Measurements from ENCODE around the gene TTC28.

The TTC28 gene

DNA sequence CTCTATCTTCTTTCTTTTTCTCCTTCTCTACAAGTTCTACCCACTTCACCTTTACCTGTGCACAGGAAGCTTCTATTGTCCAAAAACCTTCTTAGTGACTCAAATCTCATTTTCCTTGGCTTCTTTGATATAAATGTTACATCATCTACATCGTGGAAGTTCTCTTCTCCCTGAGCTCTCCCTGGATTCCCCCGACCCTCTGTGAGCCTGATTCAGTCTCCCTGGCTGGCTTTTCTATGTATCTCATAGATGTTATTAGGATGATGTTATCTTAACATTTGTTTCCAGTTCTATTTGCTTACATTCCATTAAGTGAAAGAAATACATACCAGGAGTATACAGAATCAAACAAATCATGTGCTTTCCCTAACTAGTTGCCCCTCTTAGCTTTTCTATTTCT, 524.8 kb downstream of the TTC28 start:
- no peaks in the 10 kb centered on the region for H3K27me3 ChIP-seq
- H3K27ac ChIP-seq = no peak overlapping the region
- H3K36me3 ChIP-seq = no peaks in the 10 kb centered on the region
- TF ChIP-seq, protein P1, sequence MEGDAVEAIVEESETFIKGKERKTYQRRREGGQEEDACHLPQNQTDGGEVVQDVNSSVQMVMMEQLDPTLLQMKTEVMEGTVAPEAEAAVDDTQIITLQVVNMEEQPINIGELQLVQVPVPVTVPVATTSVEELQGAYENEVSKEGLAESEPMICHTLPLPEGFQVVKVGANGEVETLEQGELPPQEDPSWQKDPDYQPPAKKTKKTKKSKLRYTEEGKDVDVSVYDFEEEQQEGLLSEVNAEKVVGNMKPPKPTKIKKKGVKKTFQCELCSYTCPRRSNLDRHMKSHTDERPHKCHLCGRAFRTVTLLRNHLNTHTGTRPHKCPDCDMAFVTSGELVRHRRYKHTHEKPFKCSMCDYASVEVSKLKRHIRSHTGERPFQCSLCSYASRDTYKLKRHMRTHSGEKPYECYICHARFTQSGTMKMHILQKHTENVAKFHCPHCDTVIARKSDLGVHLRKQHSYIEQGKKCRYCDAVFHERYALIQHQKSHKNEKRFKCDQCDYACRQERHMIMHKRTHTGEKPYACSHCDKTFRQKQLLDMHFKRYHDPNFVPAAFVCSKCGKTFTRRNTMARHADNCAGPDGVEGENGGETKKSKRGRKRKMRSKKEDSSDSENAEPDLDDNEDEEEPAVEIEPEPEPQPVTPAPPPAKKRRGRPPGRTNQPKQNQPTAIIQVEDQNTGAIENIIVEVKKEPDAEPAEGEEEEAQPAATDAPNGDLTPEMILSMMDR (IDR thresholded peaks at IDR 0.05) = no peak
- H3K4me1 ChIP-seq (ENCODE audit: control insufficient read depth in 1 of 2, insufficient read depth in 1 of 2, low read depth in 1 of 2, low read length in 1 of 2) = no peaks in the 10 kb centered on the region
- H3K4me3 ChIP-seq (ENCODE audit: low read depth in 1 of 2, low read length in 1 of 2) = no peak overlapping the region
- no peaks in the 10 kb centered on the region for H3K9me3 ChIP-seq

DNA sequence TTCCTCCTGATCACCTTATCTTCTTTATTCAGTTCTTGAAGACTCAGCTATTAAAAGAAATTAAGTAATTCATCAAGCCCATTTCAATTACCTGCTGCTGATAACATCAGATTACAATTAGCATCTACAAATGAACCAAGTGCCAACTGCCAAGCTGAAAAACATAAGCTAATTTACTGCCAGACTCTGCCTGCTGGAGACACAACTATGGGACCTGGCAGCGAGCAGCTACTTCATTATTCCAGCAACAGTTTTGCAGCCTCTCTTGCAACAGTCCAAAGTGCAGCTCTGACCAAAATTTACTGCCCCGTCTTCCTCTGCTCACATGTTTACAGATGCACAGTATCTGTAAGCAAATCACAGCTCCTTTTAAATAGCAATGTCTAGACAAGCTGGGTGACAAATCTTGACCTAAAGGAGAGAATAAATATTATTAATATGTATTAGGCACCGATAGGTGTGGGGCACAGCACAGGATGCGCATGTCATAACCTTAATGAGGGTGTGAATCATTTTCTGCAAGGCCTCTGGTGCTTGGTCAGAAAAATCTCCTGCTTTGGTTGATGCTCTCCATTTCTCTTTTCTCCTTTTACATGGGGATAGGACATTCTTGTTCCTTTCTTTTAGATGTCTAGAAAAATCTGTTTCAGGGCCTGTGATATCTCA, 528.4 kb downstream of the TTC28 start:
- Histone ChIP-seq H3K27ac (no peak overlapping the region), H3K4me3 (ENCODE audit: low read depth in 1 of 2, low read length in 1 of 2) (no peak overlapping the region), H3K27me3 (no peaks in the 10 kb centered on the region), H3K36me3 (no peaks in the 10 kb centered on the region), H3K4me1 (ENCODE audit: control insufficient read depth in 1 of 2, insufficient read depth in 1 of 2, low read depth in 1 of 2, low read length in 1 of 2) (no peaks in the 10 kb centered on the region), H3K9me3 (no peaks in the 10 kb centered on the region)
- TF ChIP-seq, protein P1 (IDR thresholded peaks at IDR 0.05) = no peak

DNA sequence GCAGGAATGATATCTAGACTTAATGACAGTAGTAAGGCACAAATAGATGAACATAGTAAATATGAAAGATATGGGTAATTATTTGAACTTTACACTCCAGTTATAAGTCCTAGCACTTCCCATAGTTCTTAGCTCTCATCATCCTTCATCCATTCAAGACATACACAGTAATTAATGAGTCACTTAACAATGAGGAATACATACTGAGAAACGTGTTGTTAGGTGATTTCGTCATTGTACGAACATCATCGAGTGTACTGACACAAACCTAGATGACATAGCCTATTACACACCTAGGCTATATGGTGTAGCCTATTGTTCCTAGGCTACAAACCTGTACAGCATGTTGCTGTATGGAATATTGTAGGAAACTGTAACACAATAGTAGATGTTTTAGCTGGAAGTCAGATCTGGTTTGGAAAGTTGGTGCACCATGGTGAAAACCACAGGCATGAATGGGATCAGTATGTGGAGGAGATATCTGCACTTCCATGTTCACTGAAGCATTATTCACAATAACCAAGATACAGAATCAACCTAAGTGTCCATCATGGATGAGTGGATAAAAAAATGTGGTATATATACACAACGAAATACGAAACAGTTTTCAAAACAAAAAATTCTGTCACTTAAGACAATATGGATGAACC, 530.7 kb downstream of the TTC28 start:
- Histone ChIP-seq H3K27me3 (no peaks in the 10 kb centered on the region), H3K4me3 (ENCODE audit: low read depth in 1 of 2, low read length in 1 of 2) (no peak overlapping the region), H3K4me1 (ENCODE audit: control insufficient read depth in 1 of 2, insufficient read depth in 1 of 2, low read depth in 1 of 2, low read length in 1 of 2) (no peaks in the 10 kb centered on the region), H3K36me3 (no peaks in the 10 kb centered on the region), H3K9me3 (no peaks in the 10 kb centered on the region), H3K27ac (no peak overlapping the region)
- TF ChIP-seq, protein P1 (IDR thresholded peaks at IDR 0.05) = no peak

DNA sequence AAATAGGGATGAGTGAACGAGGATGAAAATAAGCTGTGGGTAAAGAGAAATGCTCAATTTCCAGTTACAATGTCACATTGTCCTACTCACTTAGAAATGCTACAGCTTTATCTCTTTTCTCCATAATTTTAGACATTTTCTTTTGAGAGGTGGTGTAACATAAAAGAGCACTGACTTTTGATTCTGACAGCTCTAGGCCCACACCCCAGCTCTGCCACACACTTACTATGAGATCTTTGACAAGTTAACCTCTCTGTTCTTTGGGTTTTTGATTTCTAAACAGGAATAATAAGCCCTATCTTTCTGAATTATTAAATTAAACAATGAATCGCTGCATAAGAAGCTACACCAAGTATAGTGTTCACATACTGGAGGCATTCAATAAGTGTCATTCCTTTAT, 532.2 kb downstream of the TTC28 start:
- Histone ChIP-seq H3K27ac (no peak overlapping the region), H3K4me1 (ENCODE audit: control insufficient read depth in 1 of 2, insufficient read depth in 1 of 2, low read depth in 1 of 2, low read length in 1 of 2) (no peaks in the 10 kb centered on the region), H3K36me3 (no peaks in the 10 kb centered on the region), H3K27me3 (no peaks in the 10 kb centered on the region), H3K9me3 (no peaks in the 10 kb centered on the region), H3K4me3 (ENCODE audit: low read depth in 1 of 2, low read length in 1 of 2) (no peak overlapping the region)
- TF ChIP-seq, protein P1 (IDR thresholded peaks at IDR 0.05) = no peak

DNA sequence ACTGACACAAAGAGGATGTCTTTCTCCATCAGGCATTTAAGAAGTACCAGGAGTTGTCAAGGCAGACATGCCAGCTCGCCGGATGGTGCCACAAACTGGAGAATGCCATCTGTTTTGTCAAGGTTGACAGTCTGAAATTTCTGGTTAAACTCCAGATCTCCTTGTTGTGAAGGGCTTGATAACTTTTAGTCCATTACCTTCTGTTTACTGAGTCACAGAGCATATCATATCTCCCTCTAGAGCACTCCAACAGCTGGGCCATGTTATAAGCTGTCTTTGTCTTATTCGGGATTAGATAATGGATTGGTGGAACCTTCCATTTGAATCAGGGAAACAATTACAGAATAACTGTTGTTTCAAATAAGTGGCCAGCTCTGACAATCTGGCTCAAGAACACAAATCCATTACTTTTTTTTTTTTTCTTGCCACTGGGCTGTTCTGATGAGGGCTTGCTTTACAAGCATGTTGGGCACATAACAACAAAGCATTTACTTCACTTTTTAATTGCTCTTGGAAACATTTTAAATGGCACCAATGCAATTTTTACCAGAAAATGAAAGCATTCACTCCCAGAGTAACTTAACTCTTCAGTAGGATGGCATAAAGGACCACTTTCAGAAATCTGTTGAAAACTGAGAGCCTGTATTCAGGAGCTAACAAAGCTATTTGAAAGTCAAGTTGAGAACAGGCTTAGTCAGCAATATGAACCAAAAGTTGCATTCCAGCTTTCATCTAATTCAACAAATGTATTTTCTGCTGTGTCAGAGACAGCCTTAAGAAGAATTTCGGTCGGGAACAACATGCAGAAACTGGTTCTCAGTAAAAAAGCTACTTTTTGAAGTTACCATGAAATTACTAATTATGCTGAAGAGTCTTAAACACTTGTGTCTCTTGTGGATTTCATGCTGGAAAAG, 533.0 kb downstream of the TTC28 start:
- H3K36me3 ChIP-seq = no peaks in the 10 kb centered on the region
- no peaks in the 10 kb centered on the region for H3K27me3 ChIP-seq
- no peak overlapping the region for H3K4me3 ChIP-seq (ENCODE audit: low read depth in 1 of 2, low read length in 1 of 2)
- H3K9me3 ChIP-seq = no peaks in the 10 kb centered on the region
- H3K27ac ChIP-seq = no peak overlapping the region
- TF ChIP-seq, protein P1 (IDR thresholded peaks at IDR 0.05) = no peak
- H3K4me1 ChIP-seq (ENCODE audit: control insufficient read depth in 1 of 2, insufficient read depth in 1 of 2, low read depth in 1 of 2, low read length in 1 of 2) = no peaks in the 10 kb centered on the region

Measured in neutrophil (primary cell).